ENCODE data around the gene ITPKB.

DNA sequence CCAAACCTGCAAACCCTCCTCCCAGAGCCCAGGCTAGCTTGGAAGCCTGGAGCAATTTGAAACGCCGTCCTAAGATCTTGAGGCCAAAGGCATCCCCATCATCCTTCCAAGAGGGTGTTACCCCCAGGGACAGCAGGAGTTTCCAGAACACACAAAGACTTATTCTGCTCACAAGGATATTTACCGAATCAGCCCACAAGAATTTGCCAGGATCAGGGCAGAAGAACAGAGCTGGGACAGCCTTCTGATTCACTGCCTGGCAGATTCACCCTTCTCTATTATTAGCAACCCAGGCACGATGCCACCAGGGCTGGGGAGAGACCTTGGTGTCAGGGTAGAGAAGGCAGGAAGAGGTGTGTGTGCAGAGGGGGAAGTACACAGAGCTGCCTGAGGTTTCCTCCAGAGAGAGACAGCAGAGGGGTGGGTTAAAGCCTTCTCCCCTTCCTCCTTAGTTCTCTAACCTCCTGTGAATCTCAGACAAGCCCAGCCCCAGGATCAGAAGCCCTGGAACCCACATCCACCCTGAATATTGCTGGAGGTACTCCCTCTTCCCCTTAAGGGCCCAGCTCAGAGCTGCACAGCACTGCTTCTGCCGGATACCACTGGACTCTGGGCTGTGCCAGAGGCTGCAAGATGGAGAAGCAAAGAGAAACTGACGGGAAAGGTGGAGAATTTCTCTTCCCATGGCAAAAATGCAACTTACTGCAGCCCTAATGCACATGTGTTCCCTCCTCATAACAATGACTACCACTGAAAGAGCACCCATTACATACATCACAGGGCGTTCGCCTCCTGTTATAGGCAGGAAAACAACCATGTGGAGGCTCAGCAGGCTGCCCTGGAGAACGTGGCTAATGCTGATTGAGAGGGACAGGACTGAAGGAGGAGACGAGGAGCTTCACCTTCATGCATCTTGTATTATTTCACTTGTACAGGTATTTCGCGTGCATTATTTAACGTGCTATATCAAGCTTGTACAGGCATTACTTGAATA, 61.8 kb downstream of the ITPKB start:
- TF ChIP-seq, protein P1, sequence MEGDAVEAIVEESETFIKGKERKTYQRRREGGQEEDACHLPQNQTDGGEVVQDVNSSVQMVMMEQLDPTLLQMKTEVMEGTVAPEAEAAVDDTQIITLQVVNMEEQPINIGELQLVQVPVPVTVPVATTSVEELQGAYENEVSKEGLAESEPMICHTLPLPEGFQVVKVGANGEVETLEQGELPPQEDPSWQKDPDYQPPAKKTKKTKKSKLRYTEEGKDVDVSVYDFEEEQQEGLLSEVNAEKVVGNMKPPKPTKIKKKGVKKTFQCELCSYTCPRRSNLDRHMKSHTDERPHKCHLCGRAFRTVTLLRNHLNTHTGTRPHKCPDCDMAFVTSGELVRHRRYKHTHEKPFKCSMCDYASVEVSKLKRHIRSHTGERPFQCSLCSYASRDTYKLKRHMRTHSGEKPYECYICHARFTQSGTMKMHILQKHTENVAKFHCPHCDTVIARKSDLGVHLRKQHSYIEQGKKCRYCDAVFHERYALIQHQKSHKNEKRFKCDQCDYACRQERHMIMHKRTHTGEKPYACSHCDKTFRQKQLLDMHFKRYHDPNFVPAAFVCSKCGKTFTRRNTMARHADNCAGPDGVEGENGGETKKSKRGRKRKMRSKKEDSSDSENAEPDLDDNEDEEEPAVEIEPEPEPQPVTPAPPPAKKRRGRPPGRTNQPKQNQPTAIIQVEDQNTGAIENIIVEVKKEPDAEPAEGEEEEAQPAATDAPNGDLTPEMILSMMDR (IDR thresholded peaks at IDR 0.05): no peak
- TF ChIP-seq EZH2 (IDR thresholded peaks at IDR 0.05): no peak
- no peak for TF ChIP-seq EZH2phosphoT487 (IDR thresholded peaks at IDR 0.05)
